ENCODE data around the gene NXN.
"Not testable (repeated sequence)": the region's sequence is repeated elsewhere in the genome, so short reads cannot be mapped to it uniquely, and the experiment has no call there.

NXN gene

GRCh38 chr17:767076-767475 is 212.5 kb downstream of the NXN start:
- no peak for DNase-seq (ENCODE audit: low read depth)

GRCh38 chr17:760371-760770 is 219.2 kb downstream of the NXN start:
- no peak for DNase-seq (ENCODE audit: low read depth)

GRCh38 chr17:759964-760363 is 219.6 kb downstream of the NXN start:
- DNase-seq (ENCODE audit: low read depth), result no peak

- DNase-seq (ENCODE audit: low read depth), result not testable (repeated sequence)
Observed at GRCh38 chr17:756010-756567, 223.5 kb downstream of the NXN start.

GRCh38 chr17:755319-755961 is 224.1 kb downstream of the NXN start:
- not testable (repeated sequence) for DNase-seq (ENCODE audit: low read depth)

GRCh38 chr17:753418-753817 is 226.2 kb downstream of the NXN start:
- no peak for DNase-seq (ENCODE audit: low read depth)

- DNase-seq (ENCODE audit: low read depth), result peak; percentile 16
Observed at GRCh38 chr17:752620-753219, 226.9 kb downstream of the NXN start.

GRCh38 chr17:752002-752619 is 227.5 kb downstream of the NXN start, which contains the start of gene GEMIN4:
TSS of gene GEMIN4 (minus strand) at chr17:752264. CDS start at chr17:752142, 122 bp downstream.
- DNase-seq (ENCODE audit: low read depth), result peak; percentile 98

- peak; percentile 27 for DNase-seq (ENCODE audit: low read depth)
Observed at GRCh38 chr17:751269-752001, 228.1 kb downstream of the NXN start.

- DNase-seq (ENCODE audit: low read depth), result no peak
Observed at GRCh38 chr17:750431-751037, 229.0 kb downstream of the NXN start.

- DNase-seq (ENCODE audit: low read depth), result not testable (repeated sequence)
Observed at GRCh38 chr17:749359-749758, 230.2 kb downstream of the NXN start.

Measured in stimulated activated CD8-positive, alpha-beta memory T cell treated with anti-CD3 and anti-CD28 coated beads, Interleukin-4, amount 100 ng/mL, for 24 hours (primary cell).